H9 (cell line): ENCODE results near the gene LMBR1. TPM values are rescaled to one million over a fixed set of nuclear protein-coding genes. Genes with fewer than 3 reads are reported as not detected.
"Not testable (repeated sequence)": the region's sequence is repeated elsewhere in the genome, so short reads cannot be mapped to it uniquely, and the experiment has no call there.

ENCODE experiments used
- DNase-seq: peaks from one replicate; pipeline ENCODE4 v3.0.0-alpha.2; 2017
- H2AFZ ChIP-seq: one replicate; pipeline ENCODE4 v1.6.1; 2013; ENCODE audit warnings: mild to moderate bottlenecking, low read length, control low read depth, moderate library complexity
- H2AK5ac ChIP-seq: 2 replicates; pipeline ENCODE4 v1.6.1; 2013; ENCODE audit warnings: low read length, control low read depth, mixed read lengths; ENCODE audit not compliant: insufficient read length
- H2BK120ac ChIP-seq: one replicate; pipeline ENCODE4 v1.6.1; 2013; ENCODE audit warnings: low read depth, mild to moderate bottlenecking, low read length, control low read depth, inconsistent platforms; ENCODE audit not compliant: poor library complexity, severe bottlenecking
- H2BK12ac ChIP-seq: 2 replicates; pipeline ENCODE4 v1.6.1; 2013; ENCODE audit warnings: low read length, control low read depth, mixed read lengths, low read depth; ENCODE audit not compliant: insufficient read length
- H2BK15ac ChIP-seq: 2 replicates; pipeline ENCODE4 v1.6.1; 2013; ENCODE audit warnings: low read depth, low read length, control low read depth
- H2BK20ac ChIP-seq: one replicate; pipeline ENCODE4 v1.6.1; 2013; ENCODE audit warnings: low read depth, mild to moderate bottlenecking, low read length, control low read depth, inconsistent platforms; ENCODE audit not compliant: poor library complexity, severe bottlenecking
- H2BK5ac ChIP-seq: 2 replicates; pipeline ENCODE4 v1.6.1; 2013; ENCODE audit warnings: low read length, control low read depth, mixed read lengths; ENCODE audit not compliant: insufficient read length
- H3K14ac ChIP-seq: 2 replicates; pipeline ENCODE4 v1.6.1; 2013; ENCODE audit warnings: low read length, control low read depth; ENCODE audit not compliant: insufficient read depth
- H3K18ac ChIP-seq: 2 replicates; pipeline ENCODE4 v1.6.1; 2013; ENCODE audit warnings: low read depth, mild to moderate bottlenecking, mixed read lengths, low read length, control low read depth; ENCODE audit not compliant: insufficient read length
- H3K23ac ChIP-seq: 2 replicates; pipeline ENCODE4 v1.6.1; 2013; ENCODE audit warnings: low read length, control low read depth, mixed read lengths, low read depth; ENCODE audit not compliant: insufficient read length
- H3K23me2 ChIP-seq: 2 replicates; pipeline ENCODE4 v1.6.1; 2013; ENCODE audit warnings: low read depth, mild to moderate bottlenecking, mixed read lengths, low read length, control low read depth; ENCODE audit not compliant: insufficient read length, poor library complexity, severe bottlenecking
- H3K27ac ChIP-seq: 2 replicates; pipeline ENCODE4 v1.5.1; 2013; ENCODE audit warnings: low read length, control low read depth, mixed read lengths, low read depth; ENCODE audit not compliant: insufficient read length
- H3K27me3 ChIP-seq: 2 replicates; pipeline ENCODE4 v1.6.1; 2013; ENCODE audit warnings: low read length, control low read depth, inconsistent platforms; ENCODE audit not compliant: insufficient read depth
- H3K4ac ChIP-seq: 2 replicates; pipeline ENCODE4 v1.6.1; 2013; ENCODE audit warnings: low read depth, mild to moderate bottlenecking, control low read depth, inconsistent platforms, low read length, moderate library complexity
- H3K4me1 ChIP-seq: 2 replicates; pipeline ENCODE4 v1.6.1; 2013; ENCODE audit warnings: low read length, control low read depth, inconsistent platforms; ENCODE audit not compliant: insufficient read depth
- H3K4me2 ChIP-seq: 2 replicates; pipeline ENCODE4 v1.6.1; 2013; ENCODE audit warnings: low read length, control low read depth, mixed read lengths; ENCODE audit not compliant: insufficient read length, insufficient read depth
- H3K56ac ChIP-seq: 2 replicates; pipeline ENCODE4 v1.6.1; 2013; ENCODE audit warnings: low read depth, mild to moderate bottlenecking, mixed read lengths, low read length, control low read depth; ENCODE audit not compliant: insufficient read length
- H3K79me1 ChIP-seq: 2 replicates; pipeline ENCODE4 v1.6.1; 2013; ENCODE audit warnings: low read depth, mild to moderate bottlenecking, moderate library complexity, low read length, control low read depth, inconsistent platforms; ENCODE audit not compliant: insufficient read depth, poor library complexity, severe bottlenecking
- H3K79me2 ChIP-seq: 2 replicates; pipeline ENCODE4 v1.6.1; 2013; ENCODE audit warnings: low read length, control low read depth, inconsistent platforms; ENCODE audit not compliant: insufficient read depth
- H3K9ac ChIP-seq: 2 replicates; pipeline ENCODE4 v1.6.1; 2013; ENCODE audit warnings: low read length, control low read depth, mixed read lengths; ENCODE audit not compliant: insufficient read length; ENCODE audit errors: extremely low read depth
- H3K9me3 ChIP-seq: one replicate; pipeline ENCODE4 v1.6.1; 2013; ENCODE audit warnings: low read depth, low read length, inconsistent platforms; ENCODE audit not compliant: control insufficient read depth
- H3T11ph ChIP-seq: one replicate; pipeline ENCODE4 v1.6.1; 2013; ENCODE audit warnings: mild to moderate bottlenecking, low read length, control low read depth, inconsistent platforms
- H4K20me1 ChIP-seq: one replicate; pipeline ENCODE4 v1.6.1; 2013; ENCODE audit not compliant: control insufficient read depth, insufficient read length, insufficient read depth
- H4K5ac ChIP-seq: 2 replicates; pipeline ENCODE4 v1.6.1; 2013; ENCODE audit warnings: low read depth, mild to moderate bottlenecking, mixed read lengths, low read length, control low read depth; ENCODE audit not compliant: insufficient read length
- H4K8ac ChIP-seq: replicated peaks from 2 replicates; pipeline ENCODE4 v1.6.1; 2013; ENCODE audit warnings: low read length, control low read depth, mixed read lengths, low read depth; ENCODE audit not compliant: insufficient read length
- H4K91ac ChIP-seq: 2 replicates; pipeline ENCODE4 v1.6.1; 2013; ENCODE audit warnings: low read depth, mild to moderate bottlenecking, moderate library complexity, mixed read lengths, low read length, control low read depth; ENCODE audit not compliant: insufficient read length
- H3K27ac Mint-ChIP-seq, 3 experiments: 2 replicates in 2 of 3; 3 replicates in 1 of 3; pipeline ENCODE4 v1.8.0; 2020 to 2021; ENCODE audit warnings: mixed read lengths in 3 of 3, mild to moderate bottlenecking in 1 of 3, moderate library complexity in 1 of 3
- H3K27me3 Mint-ChIP-seq: 2 replicates; pipeline ENCODE4 v1.8.0; 2021; ENCODE audit warnings: low read depth, mild to moderate bottlenecking, moderate library complexity, mixed read lengths
- H3K36me3 Mint-ChIP-seq, 3 experiments: 2 replicates in 2 of 3; 3 replicates in 1 of 3; pipeline ENCODE4 v1.8.0; 2020 to 2021; ENCODE audit warnings: low read depth in 3 of 3, mixed read lengths in 3 of 3; ENCODE audit not compliant: insufficient read depth in 1 of 3
- H3K4me1 Mint-ChIP-seq, 2 experiments: 2 replicates each; pipeline ENCODE4 v1.8.0; 2020; ENCODE audit warnings: mixed read lengths in 2 of 2
- H3K4me3 Mint-ChIP-seq, 2 experiments: 2 replicates in 1 of 2; 3 replicates in 1 of 2; pipeline ENCODE4 v1.8.0; 2020 to 2021; ENCODE audit warnings: mild to moderate bottlenecking in 2 of 2, mixed read lengths in 2 of 2, moderate library complexity in 1 of 2
- H3K9me3 Mint-ChIP-seq, 2 experiments: 2 replicates in 1 of 2; 3 replicates in 1 of 2; pipeline ENCODE4 v1.8.0; 2020; ENCODE audit warnings: mild to moderate bottlenecking in 2 of 2, mixed read lengths in 2 of 2, moderate library complexity in 1 of 2
- WGBS: extraction: QIAGEN DNeasy Blood & Tissue Kit; methylation state at CpG from one replicate; pipeline ENCODE4 v1.1.7; 2013; ENCODE audit warnings: missing lambda C conversion rate, low lambda C conversion rate, mixed read lengths; ENCODE audit not compliant: insufficient read length; ENCODE audit errors: extremely low coverage; 5-methylcytosine and 5-hydroxymethylcytosine counted together
- total RNA-seq: library from RNA; stranded (reverse); gene quantifications from 2 replicates; pipeline ENCODE4 v1.2.1, GENCODE V29; 2021
- TF ChIP-seq, protein P1 (sequence below): fragments of 200-600 bp; sonication (generic); conservative IDR thresholded peaks from 3 replicates; pipeline ENCODE4 v1.8.0; 2021; ENCODE audit warnings: antibody characterized with exemption, mild to moderate bottlenecking

The LMBR1 gene
- total RNA-seq, 1 experiment from 2014 or later = 62.3 TPM

DNA sequence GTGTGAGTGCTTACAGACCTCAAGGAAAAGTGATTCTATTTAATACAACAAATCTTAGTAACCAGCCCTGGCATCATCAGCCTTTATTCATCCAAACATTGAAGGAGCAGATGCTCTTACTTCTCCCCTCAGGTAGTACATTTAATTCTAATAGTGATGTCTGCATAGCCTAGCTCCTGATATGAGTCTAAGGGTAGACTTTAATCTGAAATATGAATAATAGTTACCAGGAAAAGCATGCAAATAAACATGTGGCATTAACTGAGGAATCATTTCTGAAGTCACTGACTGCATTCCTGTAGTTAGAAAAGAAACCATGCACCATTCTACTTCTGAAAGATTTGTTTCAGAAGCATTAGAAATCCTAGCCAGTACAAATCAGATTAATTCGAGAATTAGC, 25.7 kb upstream of the LMBR1 start:
- H2BK15ac ChIP-seq = no peak overlapping the region
- no peak overlapping the region for H3T11ph ChIP-seq
- peaks cover 3 to 7% (median 5%) of the 10 kb centered on the region in 3 experiments; a peak in 4 of 7 replicates for H3K36me3 Mint-ChIP-seq
- H2BK120ac ChIP-seq = no peak overlapping the region
- TF ChIP-seq, protein P1, sequence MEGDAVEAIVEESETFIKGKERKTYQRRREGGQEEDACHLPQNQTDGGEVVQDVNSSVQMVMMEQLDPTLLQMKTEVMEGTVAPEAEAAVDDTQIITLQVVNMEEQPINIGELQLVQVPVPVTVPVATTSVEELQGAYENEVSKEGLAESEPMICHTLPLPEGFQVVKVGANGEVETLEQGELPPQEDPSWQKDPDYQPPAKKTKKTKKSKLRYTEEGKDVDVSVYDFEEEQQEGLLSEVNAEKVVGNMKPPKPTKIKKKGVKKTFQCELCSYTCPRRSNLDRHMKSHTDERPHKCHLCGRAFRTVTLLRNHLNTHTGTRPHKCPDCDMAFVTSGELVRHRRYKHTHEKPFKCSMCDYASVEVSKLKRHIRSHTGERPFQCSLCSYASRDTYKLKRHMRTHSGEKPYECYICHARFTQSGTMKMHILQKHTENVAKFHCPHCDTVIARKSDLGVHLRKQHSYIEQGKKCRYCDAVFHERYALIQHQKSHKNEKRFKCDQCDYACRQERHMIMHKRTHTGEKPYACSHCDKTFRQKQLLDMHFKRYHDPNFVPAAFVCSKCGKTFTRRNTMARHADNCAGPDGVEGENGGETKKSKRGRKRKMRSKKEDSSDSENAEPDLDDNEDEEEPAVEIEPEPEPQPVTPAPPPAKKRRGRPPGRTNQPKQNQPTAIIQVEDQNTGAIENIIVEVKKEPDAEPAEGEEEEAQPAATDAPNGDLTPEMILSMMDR = no peak
- H3K79me1 ChIP-seq = no peaks in the 10 kb centered on the region
- H3K4me1 ChIP-seq = no peaks in the 10 kb centered on the region
- H3K4me2 ChIP-seq = no peak overlapping the region
- H3K56ac ChIP-seq = no peak overlapping the region
- H3K9me3 Mint-ChIP-seq = peaks cover 16 to 20% of the 10 kb centered on the region in 2 experiments
- no peak overlapping the region for H3K23ac ChIP-seq
- no peak overlapping the region for H2BK5ac ChIP-seq
- H2AFZ ChIP-seq = no peak overlapping the region
- no CpG with 5 or more reads among the region's 1 CpG for WGBS
- H2BK12ac ChIP-seq = no peak overlapping the region
- peaks cover 0 to 2% of the 10 kb centered on the region in 2 experiments; a peak in 1 of 4 replicates for H3K4me1 Mint-ChIP-seq
- H3K27me3 Mint-ChIP-seq = peaks cover 6% of the 10 kb centered on the region
- no peak overlapping the region for H3K14ac ChIP-seq
- H3K27ac Mint-ChIP-seq = no peak overlapping the region
- H4K5ac ChIP-seq = no peak overlapping the region
- no peak overlapping the region for H3K4me3 Mint-ChIP-seq
- H3K27ac ChIP-seq = no peak overlapping the region
- no peaks in the 10 kb centered on the region for H3K79me2 ChIP-seq
- H3K9me3 ChIP-seq = peaks cover 6% of the 10 kb centered on the region
- H3K9ac ChIP-seq = no peak overlapping the region
- no peak overlapping the region for H4K91ac ChIP-seq
- no peaks in the 10 kb centered on the region for H3K23me2 ChIP-seq
- no peak overlapping the region for H2BK20ac ChIP-seq
- H4K8ac ChIP-seq = no peak overlapping the region
- no peak overlapping the region for H2AK5ac ChIP-seq
- H4K20me1 ChIP-seq = no peaks in the 10 kb centered on the region
- H3K27me3 ChIP-seq = no peaks in the 10 kb centered on the region
- DNase-seq = no peak
- no peak overlapping the region for H3K4ac ChIP-seq
- H3K18ac ChIP-seq = no peak overlapping the region

DNA sequence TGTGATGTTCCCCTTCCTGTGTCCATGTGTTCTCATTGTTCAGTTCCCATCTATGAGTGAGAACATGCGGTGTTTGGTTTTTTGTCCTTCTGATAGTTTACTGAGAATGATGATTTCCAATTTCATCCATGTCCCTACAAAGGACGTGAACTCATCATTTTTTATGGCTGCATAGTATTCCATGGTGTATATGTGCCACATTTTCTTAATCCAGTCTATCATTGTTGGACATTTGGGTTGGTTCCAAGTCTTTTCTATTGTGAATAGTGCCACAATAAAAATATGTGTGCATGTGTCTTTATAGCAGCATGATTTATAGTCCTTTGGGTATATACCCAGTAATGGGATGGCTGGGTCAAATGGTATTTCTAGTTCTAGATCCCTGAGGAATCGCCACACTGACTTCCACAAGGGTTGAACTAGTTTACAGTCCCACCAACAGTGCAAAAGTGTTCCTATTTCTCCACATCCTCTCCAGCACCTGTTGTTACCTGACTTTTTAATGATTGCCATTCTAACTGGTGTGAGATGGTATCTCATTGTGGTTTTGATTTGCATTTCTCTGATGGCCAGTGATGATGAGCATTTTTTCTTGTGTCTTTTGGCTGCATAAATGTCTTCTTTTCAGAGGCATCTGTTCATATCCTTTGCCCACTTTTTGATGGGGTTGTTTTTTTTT, 16.7 kb upstream of the LMBR1 start:
- peaks cover 24% of the 10 kb centered on the region for H3K27me3 Mint-ChIP-seq
- not testable (repeated sequence) for H2BK20ac ChIP-seq, H3T11ph ChIP-seq, H3K23me2 ChIP-seq, H3K14ac ChIP-seq, H3K4me2 ChIP-seq, H3K23ac ChIP-seq, H4K20me1 ChIP-seq, H4K8ac ChIP-seq, H3K36me3 Mint-ChIP-seq, H3K56ac ChIP-seq, H2BK120ac ChIP-seq, H2AK5ac ChIP-seq, H3K27ac Mint-ChIP-seq, H3K9ac ChIP-seq, DNase-seq, H3K79me2 ChIP-seq, H4K91ac ChIP-seq, H4K5ac ChIP-seq, H3K4me1 ChIP-seq, H3K9me3 ChIP-seq, H3K4me3 Mint-ChIP-seq, H3K27me3 ChIP-seq, H2BK15ac ChIP-seq, H3K18ac ChIP-seq, H3K4ac ChIP-seq, H3K9me3 Mint-ChIP-seq, H3K27ac ChIP-seq, H3K4me1 Mint-ChIP-seq, H3K79me1 ChIP-seq, H2BK5ac ChIP-seq, H2BK12ac ChIP-seq, H2AFZ ChIP-seq
- no CpG with 5 or more reads among the region's 3 CpGs for WGBS
